ENCODE data around the gene NEU3.
"Not testable (repeated sequence)": the region's sequence is repeated elsewhere in the genome, so short reads cannot be mapped to it uniquely, and the experiment has no call there.

GRCh38 chr11:75019200-75019599 lies 30.5 kb downstream of the NEU3 start:
- not testable (repeated sequence) for TF ChIP-seq CTCF (IDR thresholded peaks at IDR 0.05); CBFB (CRISPR knock-in tag; IDR thresholded peaks at IDR 0.05; ENCODE audit: low read depth); AFF4 (CRISPR knock-in tag; IDR thresholded peaks at IDR 0.05; ENCODE audit: borderline replicate concordance); ZNF317 (CRISPR knock-in tag; IDR thresholded peaks at IDR 0.05; ENCODE audit: borderline replicate concordance, low read depth); ZNF396 (CRISPR knock-in tag; IDR thresholded peaks at IDR 0.05; ENCODE audit: borderline replicate concordance); TEAD4 (CRISPR knock-in tag; IDR thresholded peaks at IDR 0.05); MYBL2 (CRISPR knock-in tag; IDR thresholded peaks at IDR 0.05); FOXJ3 (CRISPR knock-in tag; IDR thresholded peaks at IDR 0.05; ENCODE audit: borderline replicate concordance)

Measured in WTC11 (cell line).